Hepatocyte (in vitro differentiated cells): ENCODE data around the gene ADGRA3.

Experiments
- EZH2 ChIP-seq: fragments of 200-600 bp; sonication (generic); IDR thresholded peaks from 2 replicates; pipeline ENCODE4 v1.6.1; 2016; ENCODE audit warnings: antibody characterized with exemption, mild to moderate bottlenecking, borderline replicate concordance
- TF ChIP-seq, protein P1 (sequence below): fragments of 200-600 bp; sonication (generic); IDR thresholded peaks from 2 replicates; pipeline ENCODE4 v1.5.1; 2016; ENCODE audit warnings: antibody characterized with exemption, mild to moderate bottlenecking; ENCODE audit not compliant: poor library complexity

DNA sequence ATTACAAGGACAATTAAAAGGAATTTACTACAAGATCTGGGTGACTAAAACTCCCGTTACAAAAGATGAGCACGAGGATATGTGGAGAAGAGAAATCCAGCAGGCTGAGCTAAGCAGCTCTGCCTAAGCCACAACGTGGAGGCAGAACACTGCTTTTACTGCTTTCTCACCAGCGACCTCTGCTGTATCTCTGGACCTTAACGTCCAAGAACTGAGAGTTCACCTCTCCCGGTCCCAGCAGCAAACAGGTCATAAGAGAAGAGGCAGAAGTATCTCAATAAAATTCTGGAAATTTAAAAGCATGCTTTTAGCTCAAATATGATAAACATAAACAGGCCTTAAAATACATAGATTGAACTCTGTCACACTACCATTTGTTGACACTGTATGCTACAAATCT lies 81.0 kb downstream of the ADGRA3 start:
- TF ChIP-seq, protein P1, sequence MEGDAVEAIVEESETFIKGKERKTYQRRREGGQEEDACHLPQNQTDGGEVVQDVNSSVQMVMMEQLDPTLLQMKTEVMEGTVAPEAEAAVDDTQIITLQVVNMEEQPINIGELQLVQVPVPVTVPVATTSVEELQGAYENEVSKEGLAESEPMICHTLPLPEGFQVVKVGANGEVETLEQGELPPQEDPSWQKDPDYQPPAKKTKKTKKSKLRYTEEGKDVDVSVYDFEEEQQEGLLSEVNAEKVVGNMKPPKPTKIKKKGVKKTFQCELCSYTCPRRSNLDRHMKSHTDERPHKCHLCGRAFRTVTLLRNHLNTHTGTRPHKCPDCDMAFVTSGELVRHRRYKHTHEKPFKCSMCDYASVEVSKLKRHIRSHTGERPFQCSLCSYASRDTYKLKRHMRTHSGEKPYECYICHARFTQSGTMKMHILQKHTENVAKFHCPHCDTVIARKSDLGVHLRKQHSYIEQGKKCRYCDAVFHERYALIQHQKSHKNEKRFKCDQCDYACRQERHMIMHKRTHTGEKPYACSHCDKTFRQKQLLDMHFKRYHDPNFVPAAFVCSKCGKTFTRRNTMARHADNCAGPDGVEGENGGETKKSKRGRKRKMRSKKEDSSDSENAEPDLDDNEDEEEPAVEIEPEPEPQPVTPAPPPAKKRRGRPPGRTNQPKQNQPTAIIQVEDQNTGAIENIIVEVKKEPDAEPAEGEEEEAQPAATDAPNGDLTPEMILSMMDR, result peak; percentile 54
- no peak for TF ChIP-seq EZH2
